Neutrophil (primary cell): ENCODE measurements around the gene TEPSIN.

ENCODE experiments used
- H3K27ac ChIP-seq: fragments of 200-600 bp; sonication (generic); 2 replicates; pipeline ENCODE4 v1.5.1; 2016; ENCODE audit warnings: mild to moderate bottlenecking, moderate library complexity
- H3K27me3 ChIP-seq: fragments of 200-600 bp; sonication (generic); 2 replicates; pipeline ENCODE4 v1.6.0; 2016; ENCODE audit warnings: mild to moderate bottlenecking
- H3K36me3 ChIP-seq: fragments of 200-600 bp; sonication (generic); 2 replicates; pipeline ENCODE4 v1.5.1; 2017
- H3K4me1 ChIP-seq, 2 experiments: fragments of 200-600 bp in 1 of 2; sonication (generic) in 1 of 2; 1 replicate in 1 of 2; 2 replicates in 1 of 2; pipeline versions ENCODE4 v1.5.1 to v1.6.1; 2013 to 2016; ENCODE audit warnings: low read depth in 1 of 2, low read length in 1 of 2, mild to moderate bottlenecking in 1 of 2, moderate library complexity in 1 of 2; ENCODE audit not compliant: control insufficient read depth in 1 of 2, insufficient read depth in 1 of 2
- H3K4me3 ChIP-seq, 2 experiments: fragments of 200-600 bp in 1 of 2; sonication (generic) in 1 of 2; 1 replicate in 1 of 2; 2 replicates in 1 of 2; pipeline ENCODE4 v1.5.1; 2013 to 2016; ENCODE audit warnings: low read depth in 1 of 2, low read length in 1 of 2, mild to moderate bottlenecking in 1 of 2, moderate library complexity in 1 of 2
- H3K9me3 ChIP-seq: fragments of 200-600 bp; sonication (generic); 2 replicates; pipeline ENCODE4 v1.5.1; 2016
- TF ChIP-seq, protein P1 (sequence below): fragments of 200-600 bp; sonication (generic); IDR thresholded peaks from 2 replicates; pipeline ENCODE4 v1.5.1; 2016; ENCODE audit warnings: antibody characterized with exemption

TEPSIN gene

DNA sequence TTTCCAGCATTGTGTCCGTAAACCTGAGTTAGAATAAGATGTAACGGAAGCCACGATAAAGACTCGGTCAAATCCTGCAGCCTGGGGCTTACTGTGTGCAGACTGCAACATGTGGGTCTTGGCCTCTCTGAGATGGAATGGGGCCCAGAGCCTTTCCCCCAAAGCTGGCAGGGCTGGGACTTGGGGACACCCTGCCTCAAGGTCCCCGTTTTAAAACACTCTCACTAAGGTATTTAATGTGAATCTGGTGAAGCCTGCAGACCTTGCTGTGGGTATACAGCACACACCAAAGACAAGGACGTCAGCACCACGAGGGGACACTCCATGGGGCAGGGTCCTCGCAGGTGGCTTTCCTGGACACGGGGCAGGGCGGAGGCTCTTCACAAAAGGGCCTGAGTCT, 2.3 kb upstream of the TEPSIN start:
- Histone ChIP-seq H3K4me1 (peaks cover 26 to 30% of the 10 kb centered on the region in 2 experiments), H3K36me3 (peaks cover 29% of the 10 kb centered on the region), H3K27me3 (no peaks in the 10 kb centered on the region), H3K9me3 (no peaks in the 10 kb centered on the region), H3K27ac (no peak overlapping the region), H3K4me3 (no peak overlapping the region)
- TF ChIP-seq, protein P1, sequence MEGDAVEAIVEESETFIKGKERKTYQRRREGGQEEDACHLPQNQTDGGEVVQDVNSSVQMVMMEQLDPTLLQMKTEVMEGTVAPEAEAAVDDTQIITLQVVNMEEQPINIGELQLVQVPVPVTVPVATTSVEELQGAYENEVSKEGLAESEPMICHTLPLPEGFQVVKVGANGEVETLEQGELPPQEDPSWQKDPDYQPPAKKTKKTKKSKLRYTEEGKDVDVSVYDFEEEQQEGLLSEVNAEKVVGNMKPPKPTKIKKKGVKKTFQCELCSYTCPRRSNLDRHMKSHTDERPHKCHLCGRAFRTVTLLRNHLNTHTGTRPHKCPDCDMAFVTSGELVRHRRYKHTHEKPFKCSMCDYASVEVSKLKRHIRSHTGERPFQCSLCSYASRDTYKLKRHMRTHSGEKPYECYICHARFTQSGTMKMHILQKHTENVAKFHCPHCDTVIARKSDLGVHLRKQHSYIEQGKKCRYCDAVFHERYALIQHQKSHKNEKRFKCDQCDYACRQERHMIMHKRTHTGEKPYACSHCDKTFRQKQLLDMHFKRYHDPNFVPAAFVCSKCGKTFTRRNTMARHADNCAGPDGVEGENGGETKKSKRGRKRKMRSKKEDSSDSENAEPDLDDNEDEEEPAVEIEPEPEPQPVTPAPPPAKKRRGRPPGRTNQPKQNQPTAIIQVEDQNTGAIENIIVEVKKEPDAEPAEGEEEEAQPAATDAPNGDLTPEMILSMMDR = no peak

DNA sequence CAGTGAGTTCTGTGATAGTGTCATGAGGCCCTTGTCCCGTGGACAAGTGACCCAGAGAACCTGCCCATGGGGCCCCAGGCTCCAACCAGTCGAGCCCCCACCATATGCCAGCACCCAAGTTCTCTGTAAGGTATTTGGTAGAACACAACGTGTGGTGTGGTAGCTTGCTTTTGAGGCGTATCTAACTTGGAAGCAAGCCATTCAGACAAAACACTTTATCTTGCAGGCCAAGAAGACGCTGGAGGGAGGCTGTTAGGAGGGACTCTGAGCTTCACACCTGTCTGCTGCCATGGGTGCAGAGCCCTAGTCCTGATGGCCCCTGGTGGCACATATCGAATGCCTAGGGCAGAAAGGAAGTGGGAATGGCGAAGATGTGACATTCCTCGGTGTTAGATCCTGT, 1.9 kb upstream of the TEPSIN start:
- TF ChIP-seq, protein P1 = no peak
- H3K9me3 ChIP-seq = no peaks in the 10 kb centered on the region
- no peak overlapping the region for H3K27ac ChIP-seq
- H3K36me3 ChIP-seq = peaks cover 29% of the 10 kb centered on the region
- H3K27me3 ChIP-seq = no peaks in the 10 kb centered on the region
- H3K4me3 ChIP-seq = no peak overlapping the region
- peaks cover 26 to 30% of the 10 kb centered on the region in 2 experiments for H3K4me1 ChIP-seq

DNA sequence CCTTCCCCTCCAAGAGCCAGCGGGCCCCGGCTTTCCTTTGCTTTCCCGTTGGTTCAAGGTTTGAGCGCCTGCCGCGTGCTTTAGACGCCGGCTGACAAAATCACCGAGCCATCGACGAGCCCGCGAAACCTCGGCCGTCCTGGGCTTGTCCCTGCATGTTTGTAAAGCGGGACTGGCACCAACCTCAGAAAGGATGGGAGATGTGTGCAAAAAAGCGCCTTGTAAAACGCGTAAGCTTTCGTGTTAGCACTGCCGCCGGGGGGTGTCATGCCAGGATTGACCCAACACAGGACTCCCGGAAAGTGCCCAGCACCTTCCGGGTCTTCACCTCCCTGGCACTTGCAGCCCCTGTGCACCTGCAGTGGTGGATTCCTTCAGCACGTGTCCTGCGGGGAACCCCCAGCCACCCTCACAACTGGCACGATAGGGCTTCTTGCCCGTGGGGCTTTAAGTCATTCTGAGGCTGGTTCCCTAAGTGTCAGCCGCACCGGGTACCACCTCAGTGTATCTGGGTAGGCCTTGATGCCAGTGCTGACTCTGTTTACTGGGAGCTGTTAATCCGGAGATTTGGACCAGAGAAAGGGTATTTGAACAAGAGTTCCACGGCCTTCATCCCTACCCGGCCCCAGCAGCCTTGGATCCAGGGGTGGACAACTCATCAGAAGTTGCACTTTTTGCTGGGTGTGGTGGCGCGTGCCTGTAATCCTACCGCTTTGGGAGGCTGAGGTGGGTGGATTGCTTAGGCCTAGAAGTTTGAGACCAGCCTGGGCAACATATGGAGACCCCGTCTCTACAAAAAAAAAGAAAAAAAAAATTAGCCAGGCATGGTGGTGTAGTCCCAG, 1.1 kb upstream of the TEPSIN start:
- Histone ChIP-seq H3K36me3 (peaks cover 29% of the 10 kb centered on the region), H3K27ac (peak overlapping the region; percentile 83), H3K27me3 (no peaks in the 10 kb centered on the region), H3K4me1 (peaks cover 26 to 30% of the 10 kb centered on the region in 2 experiments), H3K4me3 (peak overlapping the region; percentile 94 to 99), H3K9me3 (no peaks in the 10 kb centered on the region)
- TF ChIP-seq, protein P1 = no peak

DNA sequence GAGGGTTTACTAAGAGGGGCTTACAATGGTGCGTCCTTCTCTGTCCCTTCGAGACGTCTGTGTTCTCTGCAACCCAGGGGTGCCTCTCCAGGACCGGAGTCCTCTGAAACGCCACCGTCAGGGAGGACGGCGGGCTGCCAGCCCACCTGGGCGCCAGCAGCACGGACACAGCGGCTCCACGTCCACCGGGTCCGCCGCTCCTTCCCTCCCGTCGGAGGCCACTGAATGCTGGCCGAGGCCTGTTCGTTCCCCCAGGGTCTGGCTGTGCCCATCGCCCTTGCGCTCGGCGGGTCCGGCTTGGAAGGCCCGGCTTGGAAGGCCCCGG, 403 bp downstream of the TEPSIN start:
- TF ChIP-seq, protein P1 = no peak
- Histone ChIP-seq H3K4me3 (peak overlapping the region; percentile 94 to 99), H3K27me3 (no peaks in the 10 kb centered on the region), H3K4me1 (peaks cover 26 to 30% of the 10 kb centered on the region in 2 experiments), H3K9me3 (no peaks in the 10 kb centered on the region), H3K27ac (peak overlapping the region; percentile 83), H3K36me3 (peaks cover 36% of the 10 kb centered on the region)

DNA sequence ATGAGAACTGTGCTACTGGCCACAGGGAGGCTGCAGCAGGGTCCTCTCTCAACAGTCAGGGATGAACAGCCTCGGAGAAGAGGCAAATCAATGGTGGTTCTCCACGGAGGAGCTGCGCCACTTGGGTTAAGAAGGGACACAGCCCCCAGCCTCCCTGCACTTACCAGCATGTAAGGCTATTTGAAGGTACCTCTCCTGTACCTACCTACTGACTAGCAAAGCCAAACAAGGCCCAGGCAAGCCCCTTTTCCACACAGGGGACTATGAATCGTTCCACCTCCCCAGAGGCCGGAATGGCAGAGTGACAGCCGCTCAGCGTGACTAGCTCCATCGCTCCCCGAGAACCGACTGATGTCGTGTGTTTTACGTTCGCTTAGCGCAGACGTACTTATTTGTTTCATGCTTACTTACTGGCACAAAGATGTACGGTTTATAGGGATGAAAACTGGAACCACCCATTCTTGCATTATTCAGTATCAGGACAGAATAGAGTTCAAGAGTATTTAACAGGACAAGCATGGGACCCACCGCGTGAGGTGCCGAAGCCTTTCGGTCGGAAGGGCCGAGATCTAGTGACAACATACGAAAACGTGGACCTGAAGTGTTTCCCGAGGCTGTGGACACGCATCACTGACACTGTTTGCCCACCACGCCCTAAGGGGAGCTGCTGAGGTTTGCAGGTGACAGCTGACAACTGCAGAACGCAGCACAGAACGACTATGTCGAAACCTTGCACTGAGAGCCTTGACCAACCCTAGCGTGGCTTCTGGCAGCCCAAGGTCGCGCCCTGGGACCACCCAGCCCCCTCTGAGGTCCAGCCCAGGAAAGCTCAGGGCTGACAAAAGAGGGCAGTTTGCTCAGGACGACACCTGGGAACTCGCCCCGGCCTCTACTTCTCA, 1.0 kb downstream of the TEPSIN start:
- Histone ChIP-seq H3K36me3 (peaks cover 42% of the 10 kb centered on the region), H3K27me3 (no peaks in the 10 kb centered on the region), H3K27ac (peak overlapping the region; percentile 83), H3K4me1 (peaks cover 26 to 30% of the 10 kb centered on the region in 2 experiments), H3K9me3 (no peaks in the 10 kb centered on the region), H3K4me3 (peak overlapping the region; percentile 94 to 99)
- TF ChIP-seq, protein P1 = no peak
